H1 (cell line): ENCODE measurements around the gene AKIRIN2.
A peak's percentile ranks its signal among the peaks of the same experiment; 100 is the strongest.

Source experiments
- CBX5 ChIP-seq: fragments of 300-800, 300-1000 bp; sonication (generic); IDR thresholded peaks from 2 replicates; pipeline ENCODE4 v1.7.1; 2016; ENCODE audit warnings: antibody characterized with exemption, low read length, low read depth
- CEBPB ChIP-seq: IDR thresholded peaks from 2 replicates; pipeline ENCODE4 v1.6.1; 2012; ENCODE audit warnings: low read depth, low read length
- CHD2 ChIP-seq: IDR thresholded peaks from 2 replicates; pipeline ENCODE4 v1.6.1; 2012; ENCODE audit warnings: low read length, improper control_type of control experiment
- EGR1 ChIP-seq: IDR thresholded peaks from 2 replicates; pipeline ENCODE4 v1.6.1; 2011; ENCODE audit warnings: low read depth, low read length, borderline replicate concordance
- POLR2AphosphoS5 ChIP-seq: IDR thresholded peaks from 2 replicates; pipeline ENCODE4 v1.6.1; 2011; ENCODE audit warnings: low read depth, low read length
- RAD21 ChIP-seq, 2 experiments: IDR thresholded peaks in 1 of 2; conservative IDR thresholded peaks in 1 of 2; 2 replicates each; pipeline ENCODE4 v1.6.1; 2011; ENCODE audit warnings: low read depth in 2 of 2, low read length in 2 of 2, improper control_type of control experiment in 1 of 2, inconsistent platforms in 1 of 2, mild to moderate bottlenecking in 1 of 2, moderate library complexity in 1 of 2
- SIN3A ChIP-seq, 2 experiments: IDR thresholded peaks in 1 of 2; conservative IDR thresholded peaks in 1 of 2; 2 replicates each; pipeline ENCODE4 v1.6.1; 2011 to 2012; ENCODE audit warnings: low read length in 2 of 2, improper control_type of control experiment in 1 of 2, low read depth in 1 of 2, mild to moderate bottlenecking in 1 of 2
- TF ChIP-seq, protein P1 (sequence below), 3 experiments: IDR thresholded peaks; 1 replicate in 2 of 3; 2 replicates in 1 of 3; pipeline versions ENCODE4 v1.5.1 to v1.6.1; 2011; ENCODE audit warnings: low read length in 3 of 3, mild to moderate bottlenecking in 3 of 3, inconsistent platforms in 2 of 3, low read depth in 1 of 3, moderate library complexity in 1 of 3; ENCODE audit not compliant: insufficient read depth in 1 of 3; ENCODE audit errors: control extremely low read depth in 1 of 3

DNA sequence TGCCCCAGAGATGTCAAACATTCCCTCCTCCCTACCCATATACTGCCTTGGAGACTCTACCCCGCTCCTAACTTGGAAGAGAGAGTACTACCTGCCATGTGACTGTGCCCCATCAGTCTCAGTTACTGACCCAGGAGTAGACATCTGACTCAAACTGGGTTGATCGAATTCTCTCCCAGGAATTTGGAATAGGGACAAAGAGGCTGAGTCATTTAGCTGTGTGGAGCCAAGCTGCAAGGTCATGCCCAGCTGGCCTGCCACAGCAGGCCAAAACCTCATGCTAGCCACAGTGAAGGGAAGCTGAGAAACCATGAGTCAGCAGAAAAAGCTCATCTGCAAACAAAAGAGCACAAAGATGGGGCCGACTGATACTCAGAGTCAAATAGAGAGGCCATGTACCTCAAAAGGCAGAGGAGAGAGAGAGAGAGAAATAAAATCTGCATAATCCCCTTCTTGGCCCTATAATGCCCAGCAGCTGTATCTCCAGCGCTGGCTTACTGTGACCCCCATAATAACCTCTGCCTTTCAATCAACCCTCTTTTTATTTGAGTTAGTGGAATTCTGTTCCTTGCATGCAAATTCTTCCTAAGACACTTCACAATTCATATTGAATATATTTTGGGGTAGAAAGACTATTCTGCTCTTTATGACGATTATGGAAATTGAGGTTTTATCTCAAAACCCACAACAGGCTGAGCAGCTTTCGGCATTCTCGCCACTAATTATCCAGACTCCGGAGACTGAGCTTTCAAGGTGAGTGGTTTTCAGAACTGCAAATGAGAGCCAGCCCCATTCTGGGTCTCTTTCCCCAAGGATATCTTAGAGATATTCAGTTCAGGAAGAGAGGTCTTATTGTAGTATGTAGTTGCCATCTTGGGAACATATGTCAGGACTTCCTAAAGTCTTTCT is 21.4 kb upstream of the AKIRIN2 start:
- no peak for TF ChIP-seq POLR2AphosphoS5
- TF ChIP-seq CBX5 = no peak
- TF ChIP-seq EGR1 = no peak
- peak; percentile 91 to 95; a peak in 3 of 4 replicates for TF ChIP-seq SIN3A (conservative IDR thresholded peaks at IDR 0.05 in 1 of 2, IDR thresholded peaks at IDR 0.05 in 1 of 2; ENCODE audit: low read depth in 1 of 2, low read length in 2 of 2)
- no peak for TF ChIP-seq CHD2
- TF ChIP-seq CEBPB = no peak
- TF ChIP-seq, protein P1, sequence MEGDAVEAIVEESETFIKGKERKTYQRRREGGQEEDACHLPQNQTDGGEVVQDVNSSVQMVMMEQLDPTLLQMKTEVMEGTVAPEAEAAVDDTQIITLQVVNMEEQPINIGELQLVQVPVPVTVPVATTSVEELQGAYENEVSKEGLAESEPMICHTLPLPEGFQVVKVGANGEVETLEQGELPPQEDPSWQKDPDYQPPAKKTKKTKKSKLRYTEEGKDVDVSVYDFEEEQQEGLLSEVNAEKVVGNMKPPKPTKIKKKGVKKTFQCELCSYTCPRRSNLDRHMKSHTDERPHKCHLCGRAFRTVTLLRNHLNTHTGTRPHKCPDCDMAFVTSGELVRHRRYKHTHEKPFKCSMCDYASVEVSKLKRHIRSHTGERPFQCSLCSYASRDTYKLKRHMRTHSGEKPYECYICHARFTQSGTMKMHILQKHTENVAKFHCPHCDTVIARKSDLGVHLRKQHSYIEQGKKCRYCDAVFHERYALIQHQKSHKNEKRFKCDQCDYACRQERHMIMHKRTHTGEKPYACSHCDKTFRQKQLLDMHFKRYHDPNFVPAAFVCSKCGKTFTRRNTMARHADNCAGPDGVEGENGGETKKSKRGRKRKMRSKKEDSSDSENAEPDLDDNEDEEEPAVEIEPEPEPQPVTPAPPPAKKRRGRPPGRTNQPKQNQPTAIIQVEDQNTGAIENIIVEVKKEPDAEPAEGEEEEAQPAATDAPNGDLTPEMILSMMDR (IDR thresholded peaks at IDR 0.05; ENCODE audit: control extremely low read depth in 1 of 3, insufficient read depth in 1 of 3, low read depth in 1 of 3, low read length in 3 of 3) = no peak
- no peak for TF ChIP-seq RAD21 (IDR thresholded peaks at IDR 0.05 in 1 of 2, conservative IDR thresholded peaks at IDR 0.05 in 1 of 2; ENCODE audit: low read depth in 2 of 2, low read length in 2 of 2)
